HEK293 (cell line): Measurements from ENCODE around the gene B4GALT2.

ENCODE experiments used
- GLIS2 ChIP-seq: fragments of 450-650 bp; formaldehyde crosslinking; IDR thresholded peaks from 2 replicates; pipeline ENCODE4 v1.5.1; 2016; ENCODE audit warnings: missing biosample characterization, missing genetic modification characterization
- HOXD13 ChIP-seq: sonication (generic); formaldehyde crosslinking; IDR thresholded peaks from 2 replicates; pipeline ENCODE4 v1.8.0; 2022; ENCODE audit warnings: missing genetic modification reagents, borderline replicate concordance
- KLF16 ChIP-seq: fragments of 450-650 bp; formaldehyde crosslinking; IDR thresholded peaks from 2 replicates; pipeline ENCODE4 v1.5.1; 2017; ENCODE audit warnings: missing biosample characterization, missing genetic modification characterization
- SCRT2 ChIP-seq: fragments of 450-650 bp; formaldehyde crosslinking; IDR thresholded peaks from 2 replicates; pipeline ENCODE4 v1.5.1; 2016; ENCODE audit warnings: missing biosample characterization, missing genetic modification characterization
- SP7 ChIP-seq: fragments of 450-650 bp; formaldehyde crosslinking; IDR thresholded peaks from 2 replicates; pipeline ENCODE4 v1.5.1; 2016; ENCODE audit warnings: missing biosample characterization, missing genetic modification characterization
- TRIM28 ChIP-seq: IDR thresholded peaks from 2 replicates; pipeline ENCODE4 v1.6.1; 2011; ENCODE audit warnings: low read length, control low read depth, borderline replicate concordance
- WT1 ChIP-seq: fragments of 450-650 bp; formaldehyde crosslinking; IDR thresholded peaks from 2 replicates; pipeline ENCODE4 v1.5.1; 2016; ENCODE audit warnings: missing biosample characterization, missing genetic modification characterization
- ZBTB1 ChIP-seq: fragments of 450-650 bp; formaldehyde crosslinking; IDR thresholded peaks from 2 replicates; pipeline ENCODE4 v1.5.1; 2016; ENCODE audit warnings: missing biosample characterization, missing genetic modification characterization
- ZBTB17 ChIP-seq: fragments of 450-650 bp; formaldehyde crosslinking; IDR thresholded peaks from 2 replicates; pipeline ENCODE4 v1.5.1; 2016; ENCODE audit warnings: missing biosample characterization, missing genetic modification characterization
- ZBTB21 ChIP-seq: fragments of 450-650 bp; formaldehyde crosslinking; IDR thresholded peaks from 2 replicates; pipeline ENCODE4 v1.5.1; 2017; ENCODE audit warnings: missing biosample characterization, missing genetic modification characterization
- ZFP69B ChIP-seq: fragments of 450-650 bp; formaldehyde crosslinking; IDR thresholded peaks from 2 replicates; pipeline ENCODE4 v1.5.1; 2016; ENCODE audit warnings: missing biosample characterization, missing genetic modification characterization
- ZNF10 ChIP-seq: fragments of 450-650 bp; formaldehyde crosslinking; IDR thresholded peaks from 2 replicates; pipeline ENCODE4 v1.5.1; 2017; ENCODE audit warnings: missing biosample characterization, missing genetic modification characterization
- ZNF121 ChIP-seq: fragments of 450-650 bp; formaldehyde crosslinking; IDR thresholded peaks from 2 replicates; pipeline ENCODE4 v1.5.1; 2016; ENCODE audit warnings: missing biosample characterization, missing genetic modification characterization
- ZNF350 ChIP-seq: fragments of 450-650 bp; formaldehyde crosslinking; IDR thresholded peaks from 2 replicates; pipeline ENCODE4 v1.5.0; 2017; ENCODE audit warnings: missing biosample characterization, mild to moderate bottlenecking, missing genetic modification characterization
- ZNF394 ChIP-seq: fragments of 450-650 bp; formaldehyde crosslinking; IDR thresholded peaks from 2 replicates; pipeline ENCODE4 v1.5.1; 2016; ENCODE audit warnings: missing biosample characterization, missing genetic modification characterization, mild to moderate bottlenecking, moderate library complexity, borderline replicate concordance
- ZNF423 ChIP-seq: fragments of 450-650 bp; formaldehyde crosslinking; IDR thresholded peaks from 2 replicates; pipeline ENCODE4 v1.5.1; 2016; ENCODE audit warnings: missing biosample characterization, missing genetic modification characterization
- ZNF501 ChIP-seq: fragments of 450-650 bp; formaldehyde crosslinking; IDR thresholded peaks from 2 replicates; pipeline ENCODE4 v1.5.1; 2016; ENCODE audit warnings: missing biosample characterization, missing genetic modification characterization
- ZNF629 ChIP-seq: fragments of 450-650 bp; formaldehyde crosslinking; IDR thresholded peaks from 2 replicates; pipeline ENCODE4 v1.5.1; 2017; ENCODE audit warnings: missing biosample characterization, missing genetic modification characterization
- ZNF843 ChIP-seq: fragments of 450-650 bp; formaldehyde crosslinking; IDR thresholded peaks from 2 replicates; pipeline ENCODE4 v1.5.1; 2016; ENCODE audit warnings: missing biosample characterization, missing genetic modification characterization
- ZSCAN30 ChIP-seq: fragments of 450-650 bp; IDR thresholded peaks from 2 replicates; pipeline ENCODE4 v1.5.1; 2018; ENCODE audit warnings: missing biosample characterization, mild to moderate bottlenecking, missing genetic modification characterization, moderate library complexity
- TF ChIP-seq, protein P1 (sequence below): fragments of 450-650 bp; formaldehyde crosslinking; IDR thresholded peaks from 2 replicates; pipeline ENCODE4 v1.5.1; 2017; ENCODE audit warnings: missing biosample characterization, missing genetic modification characterization
- TF ChIP-seq, protein P2 (sequence below): fragments of 450-650 bp; formaldehyde crosslinking; IDR thresholded peaks from 2 replicates; pipeline ENCODE4 v1.5.1; 2016; ENCODE audit warnings: missing biosample characterization, missing genetic modification characterization
- TF ChIP-seq, protein P3 (sequence below): fragments of 450-650 bp; formaldehyde crosslinking; IDR thresholded peaks from 2 replicates; pipeline ENCODE4 v1.5.1; 2016; ENCODE audit warnings: missing biosample characterization, missing genetic modification characterization
- TF ChIP-seq, protein P4 (sequence below): fragments of 450-650 bp; formaldehyde crosslinking; IDR thresholded peaks from 2 replicates; pipeline ENCODE4 v1.5.1; 2017; ENCODE audit warnings: missing biosample characterization, mild to moderate bottlenecking, missing genetic modification characterization, moderate library complexity
- TF ChIP-seq, protein P5 (sequence below): fragments of 450-650 bp; formaldehyde crosslinking; IDR thresholded peaks from 2 replicates; pipeline ENCODE4 v1.5.1; 2016; ENCODE audit warnings: missing biosample characterization, missing genetic modification characterization, borderline replicate concordance
- TF ChIP-seq, protein P6 (sequence below): fragments of 450-650 bp; formaldehyde crosslinking; IDR thresholded peaks from 2 replicates; pipeline ENCODE4 v1.5.1; 2017; ENCODE audit warnings: missing biosample characterization, missing genetic modification characterization
- TF ChIP-seq, protein P7 (sequence below): fragments of 450-650 bp; formaldehyde crosslinking; IDR thresholded peaks from 2 replicates; pipeline ENCODE4 v1.5.1; 2016; ENCODE audit warnings: missing biosample characterization, missing genetic modification characterization

The B4GALT2 gene

DNA sequence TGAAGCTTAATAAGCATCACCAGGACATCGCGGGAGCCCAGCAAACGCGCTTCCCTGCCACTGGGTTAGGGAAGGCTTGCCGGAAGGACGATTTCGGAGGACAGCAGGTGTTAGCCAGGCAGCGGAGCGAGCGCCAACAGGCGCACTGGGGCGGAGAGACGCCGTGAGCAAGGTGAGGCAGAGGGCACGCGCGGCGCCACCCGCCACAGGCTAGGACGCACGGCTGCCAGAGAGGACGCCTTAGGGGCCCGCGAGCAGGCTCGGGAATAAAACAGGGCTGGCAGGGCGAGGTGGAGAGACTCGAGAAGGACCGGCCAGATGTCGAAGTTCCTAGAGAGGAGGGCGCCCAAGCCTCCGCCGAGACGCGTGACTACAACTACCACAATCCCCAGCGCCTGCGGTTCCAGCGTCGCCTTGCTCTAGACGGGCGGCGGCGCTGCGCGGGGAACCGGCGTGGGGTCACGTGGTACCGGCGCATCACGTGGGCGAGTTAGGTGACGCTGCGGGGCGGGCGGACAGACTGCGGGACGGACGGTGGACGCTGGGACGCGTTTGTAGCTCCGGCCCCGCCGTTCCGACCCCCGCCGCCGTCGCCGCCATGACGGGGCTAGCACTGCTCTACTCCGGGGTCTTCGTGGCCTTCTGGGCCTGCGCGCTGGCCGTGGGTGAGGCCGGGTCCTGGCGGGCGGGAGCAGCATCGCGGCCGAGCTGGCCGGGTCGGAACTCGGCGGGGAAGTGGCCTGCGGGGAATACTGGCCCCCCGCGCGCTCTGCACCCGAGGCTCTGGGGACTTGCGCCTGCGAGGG is 4.4 kb upstream of the B4GALT2 start, which contains the start of gene ATP6V0B (continued):
- TF ChIP-seq, protein P1, sequence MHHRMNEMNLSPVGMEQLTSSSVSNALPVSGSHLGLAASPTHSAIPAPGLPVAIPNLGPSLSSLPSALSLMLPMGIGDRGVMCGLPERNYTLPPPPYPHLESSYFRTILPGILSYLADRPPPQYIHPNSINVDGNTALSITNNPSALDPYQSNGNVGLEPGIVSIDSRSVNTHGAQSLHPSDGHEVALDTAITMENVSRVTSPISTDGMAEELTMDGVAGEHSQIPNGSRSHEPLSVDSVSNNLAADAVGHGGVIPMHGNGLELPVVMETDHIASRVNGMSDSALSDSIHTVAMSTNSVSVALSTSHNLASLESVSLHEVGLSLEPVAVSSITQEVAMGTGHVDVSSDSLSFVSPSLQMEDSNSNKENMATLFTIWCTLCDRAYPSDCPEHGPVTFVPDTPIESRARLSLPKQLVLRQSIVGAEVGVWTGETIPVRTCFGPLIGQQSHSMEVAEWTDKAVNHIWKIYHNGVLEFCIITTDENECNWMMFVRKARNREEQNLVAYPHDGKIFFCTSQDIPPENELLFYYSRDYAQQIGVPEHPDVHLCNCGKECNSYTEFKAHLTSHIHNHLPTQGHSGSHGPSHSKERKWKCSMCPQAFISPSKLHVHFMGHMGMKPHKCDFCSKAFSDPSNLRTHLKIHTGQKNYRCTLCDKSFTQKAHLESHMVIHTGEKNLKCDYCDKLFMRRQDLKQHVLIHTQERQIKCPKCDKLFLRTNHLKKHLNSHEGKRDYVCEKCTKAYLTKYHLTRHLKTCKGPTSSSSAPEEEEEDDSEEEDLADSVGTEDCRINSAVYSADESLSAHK (tag by site-specific recombination) = peak; percentile 6; the same call in 1 of the 2 replicates
- TF ChIP-seq, protein P2, sequence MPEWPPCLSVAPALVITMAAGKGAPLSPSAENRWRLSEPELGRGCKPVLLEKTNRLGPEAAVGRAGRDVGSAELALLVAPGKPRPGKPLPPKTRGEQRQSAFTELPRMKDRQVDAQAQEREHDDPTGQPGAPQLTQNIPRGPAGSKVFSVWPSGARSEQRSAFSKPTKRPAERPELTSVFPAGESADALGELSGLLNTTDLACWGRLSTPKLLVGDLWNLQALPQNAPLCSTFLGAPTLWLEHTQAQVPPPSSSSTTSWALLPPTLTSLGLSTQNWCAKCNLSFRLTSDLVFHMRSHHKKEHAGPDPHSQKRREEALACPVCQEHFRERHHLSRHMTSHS (tag by site-specific recombination) = 0 out of 2 replicates have a peak, but pooled peaks have one; percentile 32
- TF ChIP-seq ZNF350 (tag by site-specific recombination) (no peak), ZNF121 (0 out of 2 replicates have a peak, but pooled peaks have one; percentile 8), ZBTB17 (tag by site-specific recombination) (peak; percentile 99), HOXD13 (no peak), ZNF394 (tag by site-specific recombination) (0 out of 2 replicates have a peak, but pooled peaks have one; percentile 16), ZBTB21 (no peak), GLIS2 (tag by site-specific recombination) (peak; percentile 87), ZNF10 (tag by site-specific recombination) (peak; percentile 31; the same call in 1 of the 2 replicates), KLF16 (tag by site-specific recombination) (no peak; the same call in 1 of the 2 replicates), ZNF843 (tag by site-specific recombination) (peak; percentile 46; the same call in 1 of the 2 replicates), ZNF629 (tag by site-specific recombination) (peak; percentile 62), ZFP69B (tag by site-specific recombination) (no peak; the same call in 1 of the 2 replicates), ZSCAN30 (tag by site-specific recombination) (0 out of 2 replicates have a peak, but pooled peaks have one; percentile 5), SCRT2 (tag by site-specific recombination) (peak; percentile 79), SP7 (tag by site-specific recombination) (peak; percentile 66), ZBTB1 (tag by site-specific recombination) (peak; percentile 85), ZNF423 (tag by site-specific recombination) (peak; percentile 55; the same call in 1 of the 2 replicates), WT1 (peak; percentile 13; the same call in 1 of the 2 replicates), ZNF501 (tag by site-specific recombination) (peak; percentile 77), TRIM28 (peak; percentile 54; the same call in 1 of the 2 replicates)
- TF ChIP-seq, protein P3, sequence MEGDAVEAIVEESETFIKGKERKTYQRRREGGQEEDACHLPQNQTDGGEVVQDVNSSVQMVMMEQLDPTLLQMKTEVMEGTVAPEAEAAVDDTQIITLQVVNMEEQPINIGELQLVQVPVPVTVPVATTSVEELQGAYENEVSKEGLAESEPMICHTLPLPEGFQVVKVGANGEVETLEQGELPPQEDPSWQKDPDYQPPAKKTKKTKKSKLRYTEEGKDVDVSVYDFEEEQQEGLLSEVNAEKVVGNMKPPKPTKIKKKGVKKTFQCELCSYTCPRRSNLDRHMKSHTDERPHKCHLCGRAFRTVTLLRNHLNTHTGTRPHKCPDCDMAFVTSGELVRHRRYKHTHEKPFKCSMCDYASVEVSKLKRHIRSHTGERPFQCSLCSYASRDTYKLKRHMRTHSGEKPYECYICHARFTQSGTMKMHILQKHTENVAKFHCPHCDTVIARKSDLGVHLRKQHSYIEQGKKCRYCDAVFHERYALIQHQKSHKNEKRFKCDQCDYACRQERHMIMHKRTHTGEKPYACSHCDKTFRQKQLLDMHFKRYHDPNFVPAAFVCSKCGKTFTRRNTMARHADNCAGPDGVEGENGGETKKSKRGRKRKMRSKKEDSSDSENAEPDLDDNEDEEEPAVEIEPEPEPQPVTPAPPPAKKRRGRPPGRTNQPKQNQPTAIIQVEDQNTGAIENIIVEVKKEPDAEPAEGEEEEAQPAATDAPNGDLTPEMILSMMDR = peak; percentile 89
- TF ChIP-seq, protein P4, sequence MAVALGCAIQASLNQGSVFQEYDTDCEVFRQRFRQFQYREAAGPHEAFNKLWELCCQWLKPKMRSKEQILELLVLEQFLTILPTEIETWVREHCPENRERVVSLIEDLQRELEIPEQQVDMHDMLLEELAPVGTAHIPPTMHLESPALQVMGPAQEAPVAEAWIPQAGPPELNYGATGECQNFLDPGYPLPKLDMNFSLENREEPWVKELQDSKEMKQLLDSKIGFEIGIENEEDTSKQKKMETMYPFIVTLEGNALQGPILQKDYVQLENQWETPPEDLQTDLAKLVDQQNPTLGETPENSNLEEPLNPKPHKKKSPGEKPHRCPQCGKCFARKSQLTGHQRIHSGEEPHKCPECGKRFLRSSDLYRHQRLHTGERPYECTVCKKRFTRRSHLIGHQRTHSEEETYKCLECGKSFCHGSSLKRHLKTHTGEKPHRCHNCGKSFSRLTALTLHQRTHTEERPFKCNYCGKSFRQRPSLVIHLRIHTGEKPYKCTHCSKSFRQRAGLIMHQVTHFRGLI (tag by site-specific recombination) = peak; percentile 22; the same call in 1 of the 2 replicates
- TF ChIP-seq, protein P5, sequence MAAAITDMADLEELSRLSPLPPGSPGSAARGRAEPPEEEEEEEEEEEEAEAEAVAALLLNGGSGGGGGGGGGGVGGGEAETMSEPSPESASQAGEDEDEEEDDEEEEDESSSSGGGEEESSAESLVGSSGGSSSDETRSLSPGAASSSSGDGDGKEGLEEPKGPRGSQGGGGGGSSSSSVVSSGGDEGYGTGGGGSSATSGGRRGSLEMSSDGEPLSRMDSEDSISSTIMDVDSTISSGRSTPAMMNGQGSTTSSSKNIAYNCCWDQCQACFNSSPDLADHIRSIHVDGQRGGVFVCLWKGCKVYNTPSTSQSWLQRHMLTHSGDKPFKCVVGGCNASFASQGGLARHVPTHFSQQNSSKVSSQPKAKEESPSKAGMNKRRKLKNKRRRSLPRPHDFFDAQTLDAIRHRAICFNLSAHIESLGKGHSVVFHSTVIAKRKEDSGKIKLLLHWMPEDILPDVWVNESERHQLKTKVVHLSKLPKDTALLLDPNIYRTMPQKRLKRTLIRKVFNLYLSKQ (tag by site-specific recombination) = no peak
- TF ChIP-seq, protein P6, sequence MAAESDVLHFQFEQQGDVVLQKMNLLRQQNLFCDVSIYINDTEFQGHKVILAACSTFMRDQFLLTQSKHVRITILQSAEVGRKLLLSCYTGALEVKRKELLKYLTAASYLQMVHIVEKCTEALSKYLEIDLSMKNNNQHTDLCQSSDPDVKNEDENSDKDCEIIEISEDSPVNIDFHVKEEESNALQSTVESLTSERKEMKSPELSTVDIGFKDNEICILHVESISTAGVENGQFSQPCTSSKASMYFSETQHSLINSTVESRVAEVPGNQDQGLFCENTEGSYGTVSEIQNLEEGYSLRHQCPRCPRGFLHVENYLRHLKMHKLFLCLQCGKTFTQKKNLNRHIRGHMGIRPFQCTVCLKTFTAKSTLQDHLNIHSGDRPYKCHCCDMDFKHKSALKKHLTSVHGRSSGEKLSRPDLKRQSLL = peak; percentile 66; the same call in 1 of the 2 replicates
- TF ChIP-seq, protein P7, sequence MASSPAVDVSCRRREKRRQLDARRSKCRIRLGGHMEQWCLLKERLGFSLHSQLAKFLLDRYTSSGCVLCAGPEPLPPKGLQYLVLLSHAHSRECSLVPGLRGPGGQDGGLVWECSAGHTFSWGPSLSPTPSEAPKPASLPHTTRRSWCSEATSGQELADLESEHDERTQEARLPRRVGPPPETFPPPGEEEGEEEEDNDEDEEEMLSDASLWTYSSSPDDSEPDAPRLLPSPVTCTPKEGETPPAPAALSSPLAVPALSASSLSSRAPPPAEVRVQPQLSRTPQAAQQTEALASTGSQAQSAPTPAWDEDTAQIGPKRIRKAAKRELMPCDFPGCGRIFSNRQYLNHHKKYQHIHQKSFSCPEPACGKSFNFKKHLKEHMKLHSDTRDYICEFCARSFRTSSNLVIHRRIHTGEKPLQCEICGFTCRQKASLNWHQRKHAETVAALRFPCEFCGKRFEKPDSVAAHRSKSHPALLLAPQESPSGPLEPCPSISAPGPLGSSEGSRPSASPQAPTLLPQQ (tag by site-specific recombination) = peak; percentile 46; the same call in 1 of the 2 replicates
